HG03520 (cell line): ENCODE results near the gene CAMK2B.

Experiments
- ATAC-seq: cut with Tn5 transposase; IDR thresholded peaks from one replicate; pipeline ENCODE4 v1.9.1; 2021; ENCODE audit warnings: mild to moderate bottlenecking, moderate library complexity; ENCODE audit not compliant: unreplicated experiment

The CAMK2B gene

DNA sequence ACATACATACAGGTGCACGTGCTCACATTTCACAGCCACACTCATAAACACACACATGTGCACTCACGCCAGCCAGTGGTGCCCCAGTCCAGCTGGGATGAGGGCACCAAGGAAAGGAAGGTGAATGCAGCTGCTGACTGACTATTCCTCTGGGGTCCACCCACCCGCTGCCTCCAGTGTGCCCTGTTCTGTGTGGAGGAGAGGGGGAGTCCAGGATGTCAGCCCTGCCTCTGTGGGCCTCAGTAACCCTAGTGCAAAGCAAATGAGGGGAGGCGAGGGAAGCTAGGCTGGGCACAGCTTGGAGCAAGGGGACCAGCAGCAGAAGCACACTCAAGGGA, 67.0 kb downstream of the CAMK2B start:
- ATAC-seq = no peak

GRCh38 chr7:44257618-44258422, 67.6 kb downstream of the CAMK2B start:
- ATAC-seq = peak; percentile 85

- no peak for ATAC-seq
Measured at GRCh38 chr7:44257213-44257612, 68.2 kb downstream of the CAMK2B start.

DNA sequence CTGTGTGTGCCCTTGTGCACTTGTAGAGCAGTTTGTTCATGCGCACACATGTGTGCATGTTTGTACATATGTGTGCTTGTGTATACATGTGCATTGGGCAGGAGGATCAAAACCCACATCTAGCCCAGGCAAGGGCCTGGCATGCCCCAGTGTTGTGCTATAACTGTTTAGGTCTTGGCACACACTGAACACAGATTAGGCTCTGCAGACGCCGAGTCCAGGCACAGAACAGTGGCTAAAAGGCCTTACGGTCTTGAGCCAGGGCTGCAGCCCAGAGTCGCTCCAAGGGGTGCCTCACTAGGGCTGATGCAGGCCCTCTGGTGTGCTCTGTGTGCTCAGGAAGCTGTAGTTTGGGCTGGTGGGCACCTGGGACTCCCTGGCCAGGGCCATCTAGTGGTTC, 68.9 kb downstream of the CAMK2B start:
- ATAC-seq = no peak

DNA sequence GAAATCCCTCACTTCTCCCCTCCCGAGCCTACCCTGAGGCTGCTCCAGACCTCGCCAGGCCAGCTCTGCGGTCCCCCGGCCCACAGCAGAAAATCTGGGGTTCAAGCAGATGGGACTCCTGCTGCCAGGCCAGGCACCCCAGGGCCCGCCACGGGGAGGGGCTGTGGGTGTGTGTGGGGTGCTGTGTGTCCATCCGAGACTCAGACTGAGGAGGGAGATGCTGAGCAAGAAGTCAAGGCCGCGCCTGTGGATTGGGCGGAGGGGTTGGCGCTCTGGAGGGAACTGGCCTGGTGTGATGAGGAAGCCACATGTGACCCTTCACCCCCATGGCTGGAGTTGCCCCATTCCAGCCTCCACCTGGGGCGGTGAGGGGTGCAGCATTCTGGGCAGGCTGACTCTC, 73.5 kb downstream of the CAMK2B start:
- ATAC-seq = no peak

GRCh38 chr7:44251269-44251668, 74.1 kb downstream of the CAMK2B start:
- no peak for ATAC-seq

DNA sequence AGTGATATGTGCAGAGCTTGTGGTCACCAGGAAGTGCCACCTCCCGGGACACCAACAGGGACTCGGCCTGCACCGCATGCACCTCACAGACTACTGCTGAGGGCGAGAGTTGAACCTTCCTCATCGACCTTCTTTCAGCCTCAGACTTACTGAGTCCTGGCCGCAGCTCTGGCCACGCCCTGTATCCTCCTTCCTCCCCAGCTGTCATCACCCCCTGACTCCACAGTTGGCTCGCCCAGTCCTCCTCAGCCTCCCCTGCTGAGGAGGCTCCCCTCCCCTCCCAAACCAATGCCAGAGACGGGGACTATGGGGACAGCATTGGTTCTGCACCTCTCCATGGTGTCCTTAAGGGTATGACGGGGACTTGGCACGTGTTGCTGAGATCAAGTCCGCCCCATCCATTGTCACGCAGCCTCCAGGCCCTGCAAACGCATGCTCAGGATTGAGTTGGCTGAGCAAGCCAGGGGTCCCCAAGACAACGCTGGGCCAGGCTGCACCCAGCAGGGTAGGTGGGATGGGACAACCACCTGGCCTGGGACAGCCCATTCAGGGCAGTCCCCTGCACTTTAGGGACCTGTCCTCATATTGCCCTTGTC, 75.7 kb downstream of the CAMK2B start:
- ATAC-seq = no peak

DNA sequence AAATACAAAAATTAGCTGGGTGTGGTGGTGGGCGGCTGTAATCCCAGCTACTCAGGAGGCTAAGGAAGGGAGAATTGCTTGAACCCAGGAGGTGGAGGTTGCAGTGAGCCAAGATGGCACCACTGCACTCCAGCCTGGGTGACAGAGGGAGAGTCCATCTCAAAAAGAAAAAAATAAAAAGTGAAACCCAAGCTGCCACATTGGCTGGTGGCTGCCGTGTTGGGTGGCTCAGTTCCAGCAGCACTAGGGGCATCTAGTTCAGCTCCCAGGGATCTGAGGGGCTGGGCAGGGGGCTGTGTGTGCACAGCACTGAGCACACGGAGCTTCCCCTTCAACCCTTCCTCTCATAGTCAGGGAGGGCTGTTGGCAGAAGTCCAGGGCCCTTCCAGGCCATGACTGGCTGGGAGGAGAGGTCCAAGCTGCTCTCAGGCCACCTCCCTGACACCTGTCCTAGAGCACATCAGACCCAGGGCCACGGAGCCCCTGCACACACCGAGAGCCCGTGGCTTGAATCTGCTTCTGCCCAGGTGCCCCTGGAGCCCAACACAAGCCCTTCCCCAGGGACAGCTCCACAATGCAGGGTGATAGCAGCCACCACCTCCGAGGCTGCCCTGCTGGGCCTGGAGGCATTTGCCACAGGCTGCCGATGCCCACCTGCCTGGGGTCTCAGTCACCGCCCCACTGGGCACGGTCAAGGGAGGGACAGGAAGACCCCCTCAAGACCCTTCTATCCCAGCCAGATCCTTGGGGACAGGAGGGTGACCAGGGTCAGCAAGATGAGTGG, 77.3 kb downstream of the CAMK2B start:
- ATAC-seq = no peak

- ATAC-seq = no peak
Measured at GRCh38 chr7:44246396-44247113, 78.8 kb downstream of the CAMK2B start.

- no peak for ATAC-seq
Measured at GRCh38 chr7:44244282-44244681, 81.1 kb downstream of the CAMK2B start.

- ATAC-seq = no peak
Measured at GRCh38 chr7:44242091-44242490, 83.3 kb downstream of the CAMK2B start.

GRCh38 chr7:44240983-44241510, 84.3 kb downstream of the CAMK2B start:
- no peak for ATAC-seq

DNA sequence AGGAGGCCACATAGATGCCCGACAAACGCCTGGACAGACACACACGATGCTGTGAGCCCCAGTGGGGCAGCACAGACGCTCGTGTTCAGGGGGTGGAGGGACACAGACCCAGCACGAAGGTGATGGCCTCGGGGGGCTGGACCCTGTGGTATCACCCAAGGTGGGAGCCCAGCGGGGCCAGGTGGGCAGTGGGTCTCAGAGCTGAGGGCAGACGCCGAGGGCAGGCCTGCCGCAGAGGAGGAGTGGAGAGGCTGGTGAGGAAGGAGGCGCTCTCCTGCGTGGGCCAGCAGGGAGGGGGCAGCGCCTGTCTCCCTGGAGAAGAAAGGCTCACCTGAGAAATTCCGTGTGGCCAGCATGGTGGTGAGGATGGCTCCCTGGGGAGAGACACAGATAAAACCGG, 85.0 kb downstream of the CAMK2B start:
- no peak for ATAC-seq

- ATAC-seq = no peak
Measured at GRCh38 chr7:44239361-44239760, 86.0 kb downstream of the CAMK2B start.

DNA sequence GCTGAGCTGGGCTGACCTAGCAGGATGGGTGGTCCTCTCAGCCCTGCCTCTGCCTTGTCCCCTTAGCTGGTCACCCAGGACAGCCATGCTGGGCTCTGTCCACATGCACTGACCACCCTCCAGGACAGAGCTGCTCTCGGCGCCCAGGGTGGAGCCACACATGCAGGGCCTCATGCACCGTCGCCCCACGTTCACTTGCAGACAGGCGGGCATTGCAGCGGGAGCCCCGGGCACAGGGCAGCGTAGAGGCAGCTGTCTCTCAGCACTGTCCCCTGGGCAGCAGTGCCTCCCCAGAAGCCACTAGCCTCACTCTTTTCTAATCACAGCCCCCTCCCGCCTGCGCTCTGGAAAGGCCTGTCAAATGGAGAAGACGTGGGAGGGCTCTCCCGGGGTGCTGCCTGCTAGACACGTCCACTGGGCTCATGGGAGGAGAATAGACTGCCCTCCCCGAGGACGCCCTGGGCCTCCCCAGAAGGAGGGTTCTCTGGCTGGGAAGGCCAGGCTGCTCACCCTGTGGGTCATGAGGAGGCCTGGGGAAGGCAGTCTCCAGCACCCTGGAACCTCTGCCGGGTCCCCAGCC, 87.2 kb downstream of the CAMK2B start:
- ATAC-seq = no peak

- ATAC-seq = no peak
Measured at GRCh38 chr7:44237696-44238095, 87.7 kb downstream of the CAMK2B start.

- no peak for ATAC-seq
Measured at GRCh38 chr7:44236333-44236728, 89.1 kb downstream of the CAMK2B start.

DNA sequence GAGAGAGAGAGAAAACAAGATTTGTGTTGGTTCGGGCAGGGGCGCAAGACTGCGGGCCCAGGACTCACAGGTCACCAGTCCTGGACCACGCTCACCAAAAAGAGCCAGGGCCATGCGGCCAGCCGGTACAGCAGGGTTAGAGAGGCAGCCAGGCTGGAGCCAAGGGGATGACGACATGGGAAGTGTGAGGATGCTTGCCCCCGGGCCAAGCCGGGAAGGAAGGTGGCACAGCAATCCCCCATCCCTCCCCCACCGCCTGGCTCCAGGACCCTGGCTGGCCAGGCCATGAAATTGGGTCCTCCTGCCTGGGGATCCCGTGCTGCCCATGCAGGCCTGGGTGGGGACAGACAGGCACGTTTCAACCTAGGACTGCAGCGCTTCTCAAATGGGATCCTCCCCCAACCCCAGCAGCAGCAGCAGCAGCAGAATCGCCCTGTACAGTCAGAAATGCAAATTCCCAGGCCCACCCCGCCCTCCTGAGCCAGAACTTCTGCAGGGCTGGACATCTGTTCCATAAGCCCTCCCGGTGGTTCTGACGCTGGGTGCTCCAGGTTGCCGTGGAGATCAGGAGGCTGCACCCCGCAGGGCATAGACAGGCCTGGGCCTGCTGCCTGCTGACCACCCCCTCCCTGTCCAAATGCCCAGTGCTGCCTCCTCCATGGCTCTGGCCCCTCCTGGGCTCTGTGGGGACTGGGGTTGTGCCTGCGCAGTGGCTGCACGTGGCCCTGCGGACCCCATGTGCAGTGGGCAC, 89.6 kb downstream of the CAMK2B start:
- ATAC-seq = no peak

DNA sequence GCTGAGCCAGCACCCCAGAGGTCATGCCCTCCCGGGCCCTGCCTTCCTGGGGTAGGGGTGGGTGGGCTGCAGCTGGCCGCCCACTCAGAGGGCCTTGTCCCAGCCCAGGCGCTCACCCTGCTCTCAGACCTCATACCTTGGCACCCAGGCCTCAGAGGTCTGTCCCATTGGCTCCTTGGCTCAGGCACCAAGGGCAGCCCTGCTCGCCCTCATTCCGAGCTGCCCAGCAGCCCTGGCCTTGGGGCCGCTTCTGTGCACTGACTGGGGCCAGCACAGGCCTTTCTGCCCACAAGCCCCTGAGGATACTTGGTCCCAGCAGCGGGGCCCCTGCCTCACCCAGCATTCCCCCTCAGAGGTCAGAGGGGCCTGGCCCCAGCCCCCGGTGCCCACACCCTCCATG, 90.3 kb downstream of the CAMK2B start:
- ATAC-seq = no peak
